Measurements from ENCODE around the gene MAML3. TPM values are rescaled to one million over a fixed set of nuclear protein-coding genes. Genes with fewer than 3 reads are reported as not detected.

The MAML3 gene
- total RNA-seq, 1 donor, result 6.5 TPM

DNA sequence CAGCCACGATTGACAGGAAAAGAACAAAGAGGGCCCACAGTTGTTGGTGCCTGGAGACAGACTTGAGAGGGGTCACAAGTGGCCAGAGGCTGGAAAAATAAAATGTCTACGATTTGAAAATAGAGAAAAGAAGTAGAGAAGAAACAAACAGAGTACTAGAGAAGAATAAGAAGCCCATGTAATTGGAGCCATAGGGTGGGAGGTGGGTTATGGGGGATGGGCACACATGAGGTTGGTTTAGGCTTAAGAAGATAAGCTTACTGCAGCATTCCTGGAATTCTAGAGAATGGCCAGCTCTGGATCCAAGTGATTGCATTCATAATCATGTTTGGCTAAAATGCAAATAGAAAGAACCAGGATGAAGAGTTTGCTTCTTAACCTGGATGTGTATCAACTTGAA is 210.7 kb downstream of the MAML3 start:
- no peak for DNase-seq (ENCODE audit: low read depth)
- TF ChIP-seq CTCF (IDR thresholded peaks at IDR 0.05; ENCODE audit: insufficient read depth, low read depth, low read length), result no peak
- H3K4me3 ChIP-seq (ENCODE audit: low read depth, low read length), result no peak overlapping the region

DNA sequence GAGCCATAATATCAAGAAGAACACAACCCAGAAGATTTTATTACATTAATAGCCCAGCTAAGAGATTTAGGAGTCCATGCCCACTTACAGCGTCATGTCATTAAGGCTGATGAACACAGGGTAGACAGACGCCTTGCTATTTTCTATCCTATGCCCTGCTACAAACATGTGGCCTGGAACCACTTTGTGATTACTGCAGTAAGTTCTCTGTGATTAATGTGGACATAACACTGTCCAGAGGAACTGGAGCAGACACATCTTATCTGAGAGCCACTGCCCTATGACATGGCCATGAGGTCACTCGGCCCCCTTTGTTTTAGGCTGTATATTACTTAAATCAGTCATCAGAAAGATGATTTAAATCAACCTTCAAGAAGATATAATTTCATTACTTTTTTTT is 211.7 kb downstream of the MAML3 start:
- H3K4me3 ChIP-seq (ENCODE audit: low read depth, low read length), result no peak overlapping the region
- TF ChIP-seq CTCF (IDR thresholded peaks at IDR 0.05; ENCODE audit: insufficient read depth, low read depth, low read length), result no peak
- DNase-seq (ENCODE audit: low read depth), result no peak

- DNase-seq (ENCODE audit: low read depth), result no peak
- no peak overlapping the region for H3K4me3 ChIP-seq (ENCODE audit: low read depth, low read length)
- no peak for TF ChIP-seq CTCF (IDR thresholded peaks at IDR 0.05; ENCODE audit: insufficient read depth, low read depth, low read length)
Measured at GRCh38 chr4:139940600-139940999, 213.4 kb downstream of the MAML3 start.

DNA sequence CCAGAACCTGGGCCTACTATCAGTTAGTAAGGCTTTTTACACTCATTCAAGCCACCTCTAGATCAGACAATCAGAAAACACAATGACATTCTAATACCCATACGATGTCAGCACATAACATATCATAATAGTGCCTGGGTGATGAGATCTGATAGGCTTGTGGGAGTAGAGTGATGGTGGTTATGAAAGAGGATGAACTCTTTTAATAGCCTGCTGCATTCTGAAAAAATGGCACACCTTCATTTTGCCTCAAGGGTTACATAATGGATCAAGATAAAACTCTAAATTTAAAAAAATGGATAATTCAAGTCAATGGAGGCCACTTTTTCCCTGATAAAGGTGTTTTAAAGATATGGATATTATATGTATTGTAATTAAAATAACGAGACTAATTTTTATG is 215.6 kb downstream of the MAML3 start:
- DNase-seq (ENCODE audit: low read depth), result no peak
- no peak overlapping the region for H3K4me3 ChIP-seq (ENCODE audit: low read depth, low read length)
- TF ChIP-seq CTCF (IDR thresholded peaks at IDR 0.05; ENCODE audit: insufficient read depth, low read depth, low read length), result no peak

- no peak for TF ChIP-seq CTCF (IDR thresholded peaks at IDR 0.05; ENCODE audit: insufficient read depth, low read depth, low read length)
- no peak overlapping the region for H3K4me3 ChIP-seq (ENCODE audit: low read depth, low read length)
- DNase-seq (ENCODE audit: low read depth), result no peak
Measured at GRCh38 chr4:139935911-139936310, 218.1 kb downstream of the MAML3 start.

- DNase-seq (ENCODE audit: low read depth), result no peak
Measured at GRCh38 chr4:139934708-139935195, 219.2 kb downstream of the MAML3 start.

More at GRCh38 chr4:139934708-139935195, 219.2 kb downstream of the MAML3 start:
- no peak overlapping the region for H3K4me3 ChIP-seq (ENCODE audit: low read depth, low read length)
- TF ChIP-seq CTCF (IDR thresholded peaks at IDR 0.05; ENCODE audit: insufficient read depth, low read depth, low read length), result no peak

Measured in fibroblast of villous mesenchyme (primary cell).